HepG2 (cell line): Measurements from ENCODE around the gene TAPBP. TPM values are rescaled to one million over a fixed set of nuclear protein-coding genes. Genes with fewer than 3 reads are reported as not detected.

ENCODE experiments used
- AGO2 ChIP-seq: fragments of 200-400 bp; formaldehyde crosslinking; optimal IDR thresholded peaks from 2 replicates; pipeline ENCODE3; 2017; ENCODE audit warnings: mild to moderate bottlenecking, low read depth, low read length, moderate library complexity
- ATM ChIP-seq: fragments of 450-650 bp; IDR thresholded peaks from 2 replicates; pipeline ENCODE4 v1.7.1; 2017; ENCODE audit warnings: mild to moderate bottlenecking, borderline replicate concordance
- FOXA3 ChIP-seq: IDR thresholded peaks from 2 replicates; pipeline ENCODE4 v1.6.1; 2016; ENCODE audit warnings: missing genetic modification reagents, missing compliant biosample characterization
- HOXA7 ChIP-seq: sonication (generic); formaldehyde crosslinking; IDR thresholded peaks from 2 replicates; pipeline ENCODE4 v1.8.1; 2022; ENCODE audit warnings: mild to moderate bottlenecking, missing genetic modification reagents, moderate library complexity
- KDM5A ChIP-seq: fragments of 200-600 bp; sonication (generic); IDR thresholded peaks from 2 replicates; pipeline ENCODE4 v1.7.0; 2018; ENCODE audit warnings: antibody characterized with exemption, mild to moderate bottlenecking, low read length, borderline replicate concordance
- SYNCRIP ChIP-seq: fragments of 200-400 bp; formaldehyde crosslinking; IDR thresholded peaks from 2 replicates; pipeline ENCODE4 v1.6.1; 2018; ENCODE audit warnings: mild to moderate bottlenecking, low read depth, low read length; ENCODE audit not compliant: insufficient read depth
- ZNF101 ChIP-seq: sonication (generic); formaldehyde crosslinking; IDR thresholded peaks from 2 replicates; pipeline ENCODE4 v1.4.0; 2020; ENCODE audit warnings: mild to moderate bottlenecking, low read depth, missing genetic modification reagents, borderline replicate concordance
- ZNF660 ChIP-seq: sonication (generic); formaldehyde crosslinking; IDR thresholded peaks from 2 replicates; pipeline ENCODE4 v1.5.1; 2020; ENCODE audit warnings: mild to moderate bottlenecking, low read depth, missing genetic modification reagents, borderline replicate concordance
- ZNF720 ChIP-seq: sonication (generic); formaldehyde crosslinking; IDR thresholded peaks from 2 replicates; pipeline ENCODE4 v1.4.0; 2020; ENCODE audit warnings: missing genetic modification reagents
- ZNF772 ChIP-seq: sonication (generic); formaldehyde crosslinking; IDR thresholded peaks from 2 replicates; pipeline ENCODE4 v1.5.0; 2020; ENCODE audit warnings: mild to moderate bottlenecking, missing genetic modification reagents
- ZUFSP ChIP-seq: sonication (generic); formaldehyde crosslinking; IDR thresholded peaks from 2 replicates; pipeline ENCODE4 v1.9.0; 2021; ENCODE audit warnings: missing genetic modification reagents, mild to moderate bottlenecking, borderline replicate concordance
- polyA plus RNA-seq, 8 experiments: library from polyadenylated mRNA; depleted of rRNA in 3 of 8; stranded (reverse) in 7 of 8; unstranded in 1 of 8; fragments of >200 nt; fragmentation: Illumina TruSeq in 4 of 8; extraction: Trizol in 4 of 8; gene quantifications; 2 replicates each; pipeline versions ENCODE4 v1.2.1 to v1.2.3, GENCODE V29; 2011 to 2016; ENCODE audit warnings: low read depth in 4 of 8, missing spikeins in 1 of 8, mixed read lengths in 1 of 8; ENCODE audit not compliant: insufficient read depth in 1 of 8
- total RNA-seq, 5 experiments: library from RNA; depleted of rRNA; stranded (reverse); fragments of >200 nt; fragmentation: Illumina TruSeq; extraction: Trizol; gene quantifications; 2 replicates each; pipeline ENCODE4 v1.2.3, GENCODE V29; 2016; ENCODE audit warnings: low read depth in 1 of 5
- TF ChIP-seq, protein P1 (sequence below), 2 experiments: fragments of 450-650 bp in 1 of 2; sonication (generic) in 1 of 2; formaldehyde crosslinking in 1 of 2; IDR thresholded peaks; 2 replicates each; pipeline versions ENCODE4 v1.6.1 to v1.8.0; 2016 to 2022; ENCODE audit warnings: antibody characterized with exemption in 1 of 2, mild to moderate bottlenecking in 1 of 2, missing genetic modification reagents in 1 of 2
- TF ChIP-seq, protein P2 (sequence below): IDR thresholded peaks from 2 replicates; pipeline ENCODE4 v1.6.1; 2018; ENCODE audit warnings: missing genetic modification reagents
- TF ChIP-seq, protein P3 (sequence below): sonication (generic); formaldehyde crosslinking; IDR thresholded peaks from 2 replicates; pipeline ENCODE4 v1.4.0; 2020; ENCODE audit warnings: missing genetic modification reagents, borderline replicate concordance

Gene TAPBP
- total and polyA plus RNA-seq, 2 of the 13 experiments (the other 11 are each of a cell fraction or from before 2014, with no cell fraction given) = 27.4 to 32.3 TPM

- TF ChIP-seq, protein P1, sequence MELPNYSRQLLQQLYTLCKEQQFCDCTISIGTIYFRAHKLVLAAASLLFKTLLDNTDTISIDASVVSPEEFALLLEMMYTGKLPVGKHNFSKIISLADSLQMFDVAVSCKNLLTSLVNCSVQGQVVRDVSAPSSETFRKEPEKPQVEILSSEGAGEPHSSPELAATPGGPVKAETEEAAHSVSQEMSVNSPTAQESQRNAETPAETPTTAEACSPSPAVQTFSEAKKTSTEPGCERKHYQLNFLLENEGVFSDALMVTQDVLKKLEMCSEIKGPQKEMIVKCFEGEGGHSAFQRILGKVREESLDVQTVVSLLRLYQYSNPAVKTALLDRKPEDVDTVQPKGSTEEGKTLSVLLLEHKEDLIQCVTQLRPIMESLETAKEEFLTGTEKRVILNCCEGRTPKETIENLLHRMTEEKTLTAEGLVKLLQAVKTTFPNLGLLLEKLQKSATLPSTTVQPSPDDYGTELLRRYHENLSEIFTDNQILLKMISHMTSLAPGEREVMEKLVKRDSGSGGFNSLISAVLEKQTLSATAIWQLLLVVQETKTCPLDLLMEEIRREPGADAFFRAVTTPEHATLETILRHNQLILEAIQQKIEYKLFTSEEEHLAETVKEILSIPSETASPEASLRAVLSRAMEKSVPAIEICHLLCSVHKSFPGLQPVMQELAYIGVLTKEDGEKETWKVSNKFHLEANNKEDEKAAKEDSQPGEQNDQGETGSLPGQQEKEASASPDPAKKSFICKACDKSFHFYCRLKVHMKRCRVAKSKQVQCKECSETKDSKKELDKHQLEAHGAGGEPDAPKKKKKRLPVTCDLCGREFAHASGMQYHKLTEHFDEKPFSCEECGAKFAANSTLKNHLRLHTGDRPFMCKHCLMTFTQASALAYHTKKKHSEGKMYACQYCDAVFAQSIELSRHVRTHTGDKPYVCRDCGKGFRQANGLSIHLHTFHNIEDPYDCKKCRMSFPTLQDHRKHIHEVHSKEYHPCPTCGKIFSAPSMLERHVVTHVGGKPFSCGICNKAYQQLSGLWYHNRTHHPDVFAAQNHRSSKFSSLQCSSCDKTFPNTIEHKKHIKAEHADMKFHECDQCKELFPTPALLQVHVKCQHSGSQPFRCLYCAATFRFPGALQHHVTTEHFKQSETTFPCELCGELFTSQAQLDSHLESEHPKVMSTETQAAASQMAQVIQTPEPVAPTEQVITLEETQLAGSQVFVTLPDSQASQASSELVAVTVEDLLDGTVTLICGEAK (IDR thresholded peaks at IDR 0.05) = no peak
- TF ChIP-seq, protein P1 (CRISPR knock-in tag; IDR thresholded peaks at IDR 0.05) = no peak; the same call in 1 of the 2 replicates
- TF ChIP-seq ATM (no peak), AGO2 (peak; percentile 15), ZNF720 (no peak), ZNF772 (CRISPR knock-in tag) (no peak; the same call in 1 of the 2 replicates), ZUFSP (CRISPR knock-in tag) (no peak), ZNF660 (CRISPR knock-in tag) (no peak), KDM5A (no peak; the same call in 1 of the 2 replicates), ZNF101 (CRISPR knock-in tag) (no peak), FOXA3 (CRISPR knock-in tag) (no peak), HOXA7 (no peak), SYNCRIP (no peak)
- TF ChIP-seq, protein P2, sequence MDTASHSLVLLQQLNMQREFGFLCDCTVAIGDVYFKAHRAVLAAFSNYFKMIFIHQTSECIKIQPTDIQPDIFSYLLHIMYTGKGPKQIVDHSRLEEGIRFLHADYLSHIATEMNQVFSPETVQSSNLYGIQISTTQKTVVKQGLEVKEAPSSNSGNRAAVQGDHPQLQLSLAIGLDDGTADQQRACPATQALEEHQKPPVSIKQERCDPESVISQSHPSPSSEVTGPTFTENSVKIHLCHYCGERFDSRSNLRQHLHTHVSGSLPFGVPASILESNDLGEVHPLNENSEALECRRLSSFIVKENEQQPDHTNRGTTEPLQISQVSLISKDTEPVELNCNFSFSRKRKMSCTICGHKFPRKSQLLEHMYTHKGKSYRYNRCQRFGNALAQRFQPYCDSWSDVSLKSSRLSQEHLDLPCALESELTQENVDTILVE (CRISPR knock-in tag) = no peak
- TF ChIP-seq, protein P3, sequence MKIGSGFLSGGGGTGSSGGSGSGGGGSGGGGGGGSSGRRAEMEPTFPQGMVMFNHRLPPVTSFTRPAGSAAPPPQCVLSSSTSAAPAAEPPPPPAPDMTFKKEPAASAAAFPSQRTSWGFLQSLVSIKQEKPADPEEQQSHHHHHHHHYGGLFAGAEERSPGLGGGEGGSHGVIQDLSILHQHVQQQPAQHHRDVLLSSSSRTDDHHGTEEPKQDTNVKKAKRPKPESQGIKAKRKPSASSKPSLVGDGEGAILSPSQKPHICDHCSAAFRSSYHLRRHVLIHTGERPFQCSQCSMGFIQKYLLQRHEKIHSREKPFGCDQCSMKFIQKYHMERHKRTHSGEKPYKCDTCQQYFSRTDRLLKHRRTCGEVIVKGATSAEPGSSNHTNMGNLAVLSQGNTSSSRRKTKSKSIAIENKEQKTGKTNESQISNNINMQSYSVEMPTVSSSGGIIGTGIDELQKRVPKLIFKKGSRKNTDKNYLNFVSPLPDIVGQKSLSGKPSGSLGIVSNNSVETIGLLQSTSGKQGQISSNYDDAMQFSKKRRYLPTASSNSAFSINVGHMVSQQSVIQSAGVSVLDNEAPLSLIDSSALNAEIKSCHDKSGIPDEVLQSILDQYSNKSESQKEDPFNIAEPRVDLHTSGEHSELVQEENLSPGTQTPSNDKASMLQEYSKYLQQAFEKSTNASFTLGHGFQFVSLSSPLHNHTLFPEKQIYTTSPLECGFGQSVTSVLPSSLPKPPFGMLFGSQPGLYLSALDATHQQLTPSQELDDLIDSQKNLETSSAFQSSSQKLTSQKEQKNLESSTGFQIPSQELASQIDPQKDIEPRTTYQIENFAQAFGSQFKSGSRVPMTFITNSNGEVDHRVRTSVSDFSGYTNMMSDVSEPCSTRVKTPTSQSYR (CRISPR knock-in tag) = peak; percentile 57; the same call in 1 of the 2 replicates
Measured at GRCh38 chr6:33297406-33297955, 16.4 kb downstream of the TAPBP start (continued).
